Activated CD4-positive, CD25-positive, alpha-beta regulatory T cell treated with anti-CD3 and anti-CD28 coated beads, Interleukin-2, amount 50 U/mL, for 24 hours (primary cell): ENCODE measurements around the gene LEPR.
"Not testable (repeated sequence)": the region's sequence is repeated elsewhere in the genome, so short reads cannot be mapped to it uniquely, and the experiment has no call there.

Experiments used
- ATAC-seq, 2 donors: fragments of 150-1000 bp; cut with Tn5 transposase; one replicate each; pipeline ENCODE4 v1.10.0; 2021; ENCODE audit warnings: mild to moderate bottlenecking in 1 of 2, moderate library complexity in 1 of 2

Gene LEPR

GRCh38 chr1:65441464-65441863 is 21.0 kb downstream of the LEPR start:
- no peak for ATAC-seq

- ATAC-seq: no peak
Observed at GRCh38 chr1:65442442-65442841, 22.0 kb downstream of the LEPR start.

GRCh38 chr1:65443647-65444046 is 23.2 kb downstream of the LEPR start:
- no peak for ATAC-seq

GRCh38 chr1:65444128-65444640 is 23.7 kb downstream of the LEPR start:
- no peak for ATAC-seq

- ATAC-seq: no peak
Observed at GRCh38 chr1:65445837-65446236, 25.4 kb downstream of the LEPR start.

GRCh38 chr1:65449214-65449823 is 28.9 kb downstream of the LEPR start:
- no peak for ATAC-seq

GRCh38 chr1:65455678-65456077 is 35.2 kb downstream of the LEPR start:
- ATAC-seq: not testable (repeated sequence)

GRCh38 chr1:65456481-65456880 is 36.0 kb downstream of the LEPR start:
- ATAC-seq: no peak

- ATAC-seq: no peak
Observed at GRCh38 chr1:65457868-65458267, 37.4 kb downstream of the LEPR start.

GRCh38 chr1:65458730-65459396 is 38.4 kb downstream of the LEPR start:
- no peak for ATAC-seq

GRCh38 chr1:65459397-65459768 is 38.9 kb downstream of the LEPR start:
- ATAC-seq: no peak

- not testable (repeated sequence) for ATAC-seq
Observed at GRCh38 chr1:65465837-65466236, 45.4 kb downstream of the LEPR start.

GRCh38 chr1:65467536-65467935 is 47.1 kb downstream of the LEPR start:
- no peak for ATAC-seq

- no peak for ATAC-seq
Observed at GRCh38 chr1:65469126-65469888, 48.8 kb downstream of the LEPR start.

GRCh38 chr1:65469889-65470340 is 49.4 kb downstream of the LEPR start:
- no peak for ATAC-seq
